Eye (tissue), 1 donor: ENCODE data around the gene ZNF525.
"Not testable (repeated sequence)": the region's sequence is repeated elsewhere in the genome, so short reads cannot be mapped to it uniquely, and the experiment has no call there.

Experiments used
- DNase-seq: peaks from one replicate; pipeline ENCODE4 v3.0.0-alpha.2; 2015

ZNF525 gene

GRCh38 chr19:53365134-53365898, at the start of gene ZNF525:
ZNF525 (plus strand) TSS chr19:53365705; CDS start chr19:53372282, 6,577 bp downstream.
- peak; percentile 92 for DNase-seq

DNA sequence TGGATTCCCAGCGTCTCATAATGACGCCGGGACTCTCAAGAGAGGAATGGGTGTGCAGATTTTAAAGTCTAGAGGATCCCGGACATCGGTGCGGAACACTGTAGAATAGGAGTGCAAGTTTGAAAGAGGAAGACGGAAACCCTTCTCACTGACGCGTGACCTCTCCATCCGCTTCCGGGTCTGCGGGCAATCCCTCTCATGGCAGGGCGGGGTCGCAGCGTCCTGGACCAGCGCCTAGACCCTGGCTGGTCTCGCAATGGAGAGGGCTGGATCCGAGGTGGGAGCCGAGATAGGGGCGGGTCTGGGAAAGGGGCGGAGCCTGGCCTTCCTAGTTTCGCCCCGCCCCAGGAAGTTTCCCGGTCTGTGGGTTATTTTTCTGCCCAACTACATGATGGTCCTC, 36.5 kb upstream of the ZNF525 start:
- DNase-seq: peak; percentile 21

GRCh38 chr19:53332484-53332883, 33.0 kb upstream of the ZNF525 start:
- no peak for DNase-seq

GRCh38 chr19:53333066-53333462, 32.4 kb upstream of the ZNF525 start:
- DNase-seq: no peak

GRCh38 chr19:53333463-53334449, 31.7 kb upstream of the ZNF525 start, which contains the start of gene ZNF845:
ZNF845 (plus strand) TSS chr19:53333749; CDS start chr19:53341308, 7,559 bp downstream.
- DNase-seq: peak; percentile 96

DNA sequence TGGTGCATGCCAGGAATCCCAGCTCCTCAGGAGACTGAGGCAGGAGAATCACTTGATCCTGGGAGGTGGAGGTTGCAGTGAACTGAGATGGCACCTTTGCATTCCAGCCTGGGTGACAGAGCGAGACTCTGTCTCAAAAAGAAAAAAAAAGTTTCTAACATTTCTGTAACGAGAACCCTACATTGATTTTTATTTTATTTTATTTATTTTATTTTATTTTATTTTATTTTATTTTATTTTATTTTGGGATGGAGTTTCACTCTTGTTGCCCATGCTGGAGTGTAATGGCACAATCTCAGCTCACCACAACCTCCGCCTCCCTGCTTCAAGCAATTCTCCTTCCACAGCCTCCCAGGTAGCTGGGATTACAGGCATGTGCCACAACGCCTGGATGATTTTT, 21.1 kb upstream of the ZNF525 start:
- DNase-seq: not testable (repeated sequence)

DNA sequence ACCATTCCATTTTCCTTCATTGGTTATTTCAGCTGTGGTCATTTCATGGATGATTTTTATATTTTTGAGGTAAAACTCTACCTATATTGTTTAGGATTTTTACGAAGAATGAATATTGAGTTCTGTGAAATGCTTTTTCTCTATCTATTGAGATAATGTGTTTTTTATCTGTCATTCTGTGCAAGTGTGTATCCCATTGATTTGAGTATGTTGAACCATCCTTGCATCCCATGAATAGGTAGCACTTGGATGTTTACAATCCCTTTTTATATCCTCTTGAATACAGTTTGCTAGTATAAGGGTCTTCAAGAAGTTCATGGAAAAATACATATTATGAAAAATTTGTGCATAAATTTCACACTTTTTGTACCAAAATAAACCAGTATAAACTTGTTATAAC, 9.8 kb upstream of the ZNF525 start:
- DNase-seq: no peak

DNA sequence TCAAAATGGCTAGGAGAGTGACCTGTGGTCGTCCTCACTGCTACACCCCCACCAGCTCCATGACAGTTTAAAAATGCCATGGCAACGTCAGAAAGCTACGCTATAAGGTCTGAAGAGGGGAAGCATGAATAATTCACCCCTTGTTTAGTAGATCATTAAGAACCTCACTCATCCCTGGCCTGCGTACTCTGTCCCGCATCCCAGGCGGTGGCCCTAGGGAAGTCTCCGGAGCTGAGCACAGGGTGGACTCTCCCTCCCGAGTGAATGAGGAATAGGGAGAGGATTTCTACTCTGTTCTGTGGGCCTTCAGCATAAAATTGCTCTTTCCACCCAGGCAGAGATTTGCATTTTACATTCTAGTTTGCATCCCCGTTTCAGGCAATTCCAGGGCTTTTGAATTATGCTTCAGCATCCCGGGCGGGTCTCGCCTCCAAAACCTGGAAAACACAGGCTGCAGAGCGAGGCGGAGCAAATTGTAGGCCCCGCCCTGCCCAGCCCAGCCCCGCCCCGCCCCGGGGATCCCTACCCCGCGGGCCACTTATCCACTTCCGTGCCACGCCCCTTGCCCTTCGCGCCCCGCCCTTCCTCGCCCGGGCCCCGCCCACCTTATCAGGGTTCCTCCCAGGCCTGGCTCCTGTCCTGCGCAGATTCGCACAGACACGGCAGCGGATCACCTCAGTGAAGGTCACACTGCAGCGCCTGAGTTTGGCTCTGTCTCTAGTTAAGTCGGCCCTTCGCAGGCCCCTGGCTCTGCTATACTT, 7.5 kb upstream of the ZNF525 start:
- no peak for DNase-seq

GRCh38 chr19:53360056-53360455, 5.4 kb upstream of the ZNF525 start:
- not testable (repeated sequence) for DNase-seq

DNA sequence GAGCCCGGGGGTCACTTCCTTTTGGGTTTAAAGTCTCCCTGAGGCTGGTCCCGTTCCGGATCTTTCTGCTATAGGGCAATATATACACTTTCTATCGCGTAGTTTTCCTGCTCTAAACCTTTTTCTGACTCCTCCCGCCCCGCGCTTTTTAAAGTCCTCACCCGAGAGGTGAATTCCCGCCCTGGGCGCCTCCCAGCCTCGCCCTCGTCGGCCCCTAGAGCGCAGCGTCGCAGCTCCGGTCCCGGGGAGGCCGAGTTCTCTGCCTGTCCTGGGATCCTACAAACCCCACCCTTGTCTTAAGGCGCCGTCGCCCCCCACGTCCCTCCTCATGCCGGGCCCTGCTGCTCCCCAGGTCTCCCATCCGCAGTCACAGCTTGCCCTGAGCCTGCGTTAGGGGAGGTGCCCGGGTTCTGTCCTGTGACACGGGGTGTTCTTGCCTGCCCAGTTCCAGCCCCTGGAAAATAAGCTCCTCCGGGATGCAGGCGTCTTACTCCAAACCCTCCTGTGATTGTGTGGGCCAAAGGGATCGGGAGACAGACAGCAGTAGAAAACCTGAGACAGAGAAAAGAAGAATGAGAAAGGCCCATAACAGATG, 491 bp downstream of the ZNF525 start:
- DNase-seq: no peak

- no peak for DNase-seq
Observed at GRCh38 chr19:53372196-53372595, 6.7 kb downstream of the ZNF525 start.

GRCh38 chr19:53374288-53374687, 8.8 kb downstream of the ZNF525 start:
- DNase-seq: no peak

DNA sequence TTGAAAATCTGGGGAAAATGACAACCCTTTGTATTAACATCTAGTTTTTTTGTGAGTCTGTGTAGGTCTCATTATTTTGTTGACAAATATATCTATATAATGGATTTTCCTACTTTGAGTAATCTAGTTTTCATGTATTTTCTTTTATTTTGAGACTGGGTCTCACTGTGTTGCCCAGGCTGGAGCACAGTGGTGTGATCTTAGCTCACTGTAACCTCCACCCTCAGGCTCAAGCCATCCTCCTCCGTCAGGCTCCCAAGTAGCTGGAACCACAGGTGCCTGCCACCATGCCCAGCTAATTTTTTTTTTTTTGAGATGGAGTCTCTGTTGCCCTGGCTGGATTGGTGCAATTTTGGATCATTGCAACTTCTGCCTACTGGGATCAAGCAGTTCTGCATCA, 9.2 kb downstream of the ZNF525 start:
- no peak for DNase-seq

DNA sequence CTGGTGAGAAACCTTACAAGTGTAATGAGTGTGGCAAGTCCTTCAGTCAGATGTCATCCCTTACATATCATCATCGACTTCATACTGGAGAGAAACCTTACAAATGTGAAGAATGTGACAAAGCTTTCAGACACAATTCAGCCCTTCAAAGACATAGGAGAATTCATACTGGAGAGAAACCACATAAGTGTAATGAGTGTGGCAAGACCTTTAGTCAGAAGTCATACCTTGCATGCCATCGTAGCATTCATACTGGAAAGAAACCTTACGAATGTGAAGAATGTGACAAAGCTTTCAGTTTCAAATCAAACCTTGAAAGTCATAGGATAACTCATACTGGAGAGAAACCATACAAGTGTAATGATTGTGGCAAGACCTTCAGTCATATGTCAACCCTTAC, 15.9 kb downstream of the ZNF525 start:
- DNase-seq: no peak

GRCh38 chr19:53388168-53388567, 22.7 kb downstream of the ZNF525 start:
- DNase-seq: no peak

GRCh38 chr19:53388904-53389303, 23.4 kb downstream of the ZNF525 start:
- DNase-seq: peak; percentile 4

DNA sequence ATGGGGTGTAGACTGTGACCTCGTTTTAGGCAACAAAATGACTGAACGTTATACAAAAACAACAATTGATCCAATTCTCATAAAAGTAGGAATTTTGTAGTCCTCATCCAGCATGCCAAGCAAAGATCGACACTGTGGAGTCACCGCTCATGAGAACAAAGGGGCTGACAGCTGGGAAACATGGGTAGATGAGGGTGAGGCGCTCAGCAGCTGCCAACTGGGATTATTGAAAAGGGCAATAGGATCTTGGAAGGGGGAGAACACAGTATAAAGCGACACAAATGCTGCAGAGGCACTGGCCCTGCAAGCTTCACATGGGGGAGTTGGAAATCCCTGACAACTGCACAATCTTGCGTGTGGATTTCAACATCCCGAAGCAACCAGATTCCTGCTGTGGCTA, 24.1 kb downstream of the ZNF525 start:
- peak; percentile 73 for DNase-seq

- DNase-seq: peak; percentile 65
Observed at GRCh38 chr19:53389978-53390377, 24.5 kb downstream of the ZNF525 start.

DNA sequence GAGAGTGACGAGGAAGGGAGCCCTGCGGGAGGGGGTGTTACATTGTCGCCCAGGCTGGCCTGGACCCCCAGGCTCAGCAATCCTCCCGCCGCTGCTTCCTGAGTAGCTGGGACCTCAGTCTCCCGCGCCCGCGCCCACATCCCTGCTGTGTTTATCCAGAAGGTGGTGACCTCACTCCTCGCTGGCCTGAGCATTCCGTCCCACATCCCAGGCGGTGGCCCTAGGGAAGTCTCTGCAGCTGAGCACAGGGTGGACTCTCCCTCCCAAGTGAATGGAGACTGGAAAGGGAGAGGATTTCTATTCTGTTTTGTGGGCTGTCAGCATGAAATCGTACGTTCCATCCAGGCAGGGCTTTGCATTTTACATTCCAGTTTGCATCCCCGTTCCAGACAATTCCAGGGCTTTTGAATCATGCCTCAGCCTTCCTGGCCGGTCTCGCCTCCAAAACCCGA, 29.0 kb downstream of the ZNF525 start:
- DNase-seq: no peak

DNA sequence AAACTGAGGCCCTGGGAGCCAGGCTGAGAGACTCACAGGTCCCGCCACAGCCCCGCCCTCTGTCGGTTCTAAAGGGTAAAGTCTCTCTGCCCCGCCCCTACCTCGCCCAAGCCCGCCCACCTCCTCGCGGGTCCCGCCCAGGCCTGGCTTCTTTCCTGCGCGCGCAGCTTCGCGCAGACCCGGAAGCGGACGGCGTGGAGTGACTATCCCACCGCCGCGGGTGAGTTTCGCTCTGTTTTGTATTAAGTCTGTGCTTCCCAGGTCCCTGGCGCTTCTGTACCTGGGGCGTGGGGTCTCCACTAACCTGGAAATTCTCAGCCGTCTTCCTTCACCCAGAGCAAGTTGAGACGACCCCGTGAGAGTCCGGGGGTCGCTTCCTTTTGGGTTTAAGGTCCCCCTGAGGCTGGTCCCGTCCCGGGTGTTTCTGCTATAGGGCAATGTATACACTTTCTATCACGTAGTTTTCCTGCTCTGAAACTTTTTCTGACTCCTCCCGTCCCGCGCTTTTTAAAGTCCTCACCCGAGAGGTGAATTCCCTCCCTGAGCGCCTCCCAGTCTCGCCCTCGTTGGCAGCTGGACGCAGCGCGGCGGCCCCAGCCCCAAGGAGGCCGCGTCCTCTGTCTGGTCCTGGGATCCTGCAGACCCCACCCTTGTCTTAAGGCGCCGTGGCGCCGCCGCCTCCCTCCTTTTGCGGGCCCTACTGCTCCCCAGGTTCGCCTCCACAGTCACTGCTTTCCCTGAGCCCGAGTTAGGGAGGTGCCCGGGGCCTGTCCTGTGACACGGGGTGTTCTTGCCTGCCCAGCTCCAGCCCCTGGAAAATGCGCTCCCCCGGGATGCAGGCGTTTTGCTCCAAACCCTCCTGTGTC, 29.7 kb downstream of the ZNF525 start, which contains the start of gene ZNF765:
TSS of gene ZNF765 (plus strand) at position 176 of the 866 bp plus-strand sequence. CDS start 2,867 bp downstream, outside the sequence.
- DNase-seq: peak; percentile 98
